Osteocyte (in vitro differentiated cells): Measurements from ENCODE around the gene DCDC2C. TPM values are rescaled to one million over a fixed set of nuclear protein-coding genes. Genes with fewer than 3 reads are reported as not detected.

Experiments
- DNase-seq: peaks from one replicate; pipeline ENCODE4 v3.0.0; 2021; ENCODE audit warnings: mixed read lengths; ENCODE audit not compliant: unreplicated experiment; ENCODE audit errors: extremely low spot score
- H3K27ac Mint-ChIP-seq: one replicate; pipeline ENCODE4 v1.8.0; 2021; ENCODE audit warnings: mild to moderate bottlenecking, mixed read lengths; ENCODE audit not compliant: unreplicated experiment
- H3K27me3 Mint-ChIP-seq: one replicate; pipeline ENCODE4 v1.8.0; 2021; ENCODE audit warnings: mixed read lengths; ENCODE audit not compliant: unreplicated experiment
- H3K36me3 Mint-ChIP-seq: one replicate; pipeline ENCODE4 v1.8.0; 2021; ENCODE audit warnings: mixed read lengths; ENCODE audit not compliant: unreplicated experiment
- H3K4me1 Mint-ChIP-seq: one replicate; pipeline ENCODE4 v1.8.0; 2021; ENCODE audit warnings: mixed read lengths; ENCODE audit not compliant: unreplicated experiment
- H3K4me3 Mint-ChIP-seq: one replicate; pipeline ENCODE4 v1.8.0; 2021; ENCODE audit warnings: mild to moderate bottlenecking, moderate library complexity, mixed read lengths; ENCODE audit not compliant: unreplicated experiment
- H3K9me3 Mint-ChIP-seq: one replicate; pipeline ENCODE4 v1.8.0; 2021; ENCODE audit warnings: mixed read lengths; ENCODE audit not compliant: unreplicated experiment
- CTCF ChIP-seq: fragments of 200-600 bp; sonication (generic); IDR thresholded peaks from 2 replicates; pipeline ENCODE4 v1.5.0; 2021; ENCODE audit warnings: antibody characterized with exemption, mild to moderate bottlenecking, moderate library complexity
- total RNA-seq: library from RNA; stranded (reverse); gene quantifications from 2 replicates; pipeline ENCODE4 v1.2.1, GENCODE V29; 2021

The DCDC2C gene
- total RNA-seq, 1 donor from 2014 or later: not detected

DNA sequence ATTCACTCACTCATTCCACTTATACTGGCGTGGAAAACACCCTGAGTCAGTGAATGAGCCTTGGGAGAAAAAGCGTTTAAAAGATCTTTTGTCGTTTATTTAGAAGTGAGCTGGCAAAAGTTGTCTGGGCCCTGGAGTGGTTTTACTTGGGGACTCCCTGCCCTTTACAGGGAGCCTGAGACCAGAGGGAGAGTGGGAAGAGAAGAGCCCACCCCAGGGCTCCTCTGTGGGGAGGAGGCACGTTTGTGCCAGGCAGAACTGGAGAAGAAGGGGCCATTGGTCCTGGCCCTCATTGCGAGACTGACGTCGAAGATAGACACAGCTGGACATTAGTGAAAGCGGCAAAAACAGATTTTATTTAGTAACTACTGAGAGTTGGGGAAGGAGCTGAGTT, 25.7 kb downstream of the DCDC2C start:
- no peaks in the 10 kb centered on the region for H3K27me3 Mint-ChIP-seq
- H3K4me3 Mint-ChIP-seq: no peak overlapping the region
- no peaks in the 10 kb centered on the region for H3K36me3 Mint-ChIP-seq
- no peaks in the 10 kb centered on the region for H3K9me3 Mint-ChIP-seq
- no peak overlapping the region for H3K27ac Mint-ChIP-seq
- peak; percentile 13 for DNase-seq
- TF ChIP-seq CTCF: no peak
- H3K4me1 Mint-ChIP-seq: peaks cover 11% of the 10 kb centered on the region

GRCh38 chr2:3729786-3730185, 26.4 kb downstream of the DCDC2C start:
- no peaks in the 10 kb centered on the region for H3K27me3 Mint-ChIP-seq
- no peak overlapping the region for H3K4me3 Mint-ChIP-seq
- peaks cover 11% of the 10 kb centered on the region for H3K4me1 Mint-ChIP-seq
- DNase-seq: peak; percentile 56
- H3K36me3 Mint-ChIP-seq: no peaks in the 10 kb centered on the region
- no peak overlapping the region for H3K27ac Mint-ChIP-seq
- TF ChIP-seq CTCF: no peak
- no peaks in the 10 kb centered on the region for H3K9me3 Mint-ChIP-seq

GRCh38 chr2:3730646-3731045, 27.3 kb downstream of the DCDC2C start:
- DNase-seq: peak; percentile 38

GRCh38 chr2:3731829-3732228, 28.5 kb downstream of the DCDC2C start:
- peak; percentile 34 for DNase-seq
- Mint-ChIP-seq H3K27ac (no peak overlapping the region), H3K36me3 (no peaks in the 10 kb centered on the region), H3K9me3 (no peaks in the 10 kb centered on the region), H3K27me3 (peaks cover 9% of the 10 kb centered on the region), H3K4me3 (no peak overlapping the region), H3K4me1 (peaks cover 11% of the 10 kb centered on the region)
- TF ChIP-seq CTCF: no peak

More at GRCh38 chr2:3730646-3731045, 27.3 kb downstream of the DCDC2C start:
- H3K4me3 Mint-ChIP-seq: no peak overlapping the region
- peaks cover 3% of the 10 kb centered on the region for H3K27me3 Mint-ChIP-seq
- H3K4me1 Mint-ChIP-seq: peaks cover 11% of the 10 kb centered on the region
- no peak for TF ChIP-seq CTCF
- H3K9me3 Mint-ChIP-seq: no peaks in the 10 kb centered on the region
- H3K36me3 Mint-ChIP-seq: no peaks in the 10 kb centered on the region
- no peak overlapping the region for H3K27ac Mint-ChIP-seq

- H3K9me3 Mint-ChIP-seq: no peaks in the 10 kb centered on the region
- H3K27ac Mint-ChIP-seq: no peak overlapping the region
- H3K27me3 Mint-ChIP-seq: peaks cover 9% of the 10 kb centered on the region
These were observed 32.7 kb downstream of the DCDC2C start for GRCh38 chr2:3736112-3736511.

More at GRCh38 chr2:3736112-3736511, 32.7 kb downstream of the DCDC2C start:
- H3K36me3 Mint-ChIP-seq: no peaks in the 10 kb centered on the region
- DNase-seq: peak; percentile 27
- no peaks in the 10 kb centered on the region for H3K4me1 Mint-ChIP-seq
- H3K4me3 Mint-ChIP-seq: no peak overlapping the region
- TF ChIP-seq CTCF: no peak
